Transverse colon (tissue), 3 donors: ENCODE results near the gene JAG1.

Source experiments
- CTCF ChIP-seq, 5 experiments: fragments of 200-600 bp in 3 of 5; fragments of 450-650 bp in 2 of 5; sonication (generic) in 3 of 5; IDR thresholded peaks; 1 replicate in 2 of 5; 2 replicates in 3 of 5; pipeline ENCODE4 v1.5.1; 2016 to 2017; ENCODE audit warnings: antibody characterized with exemption in 5 of 5, inconsistent platforms in 3 of 5, mild to moderate bottlenecking in 2 of 5, moderate library complexity in 1 of 5
- POLR2A ChIP-seq: fragments of 450-650 bp; IDR thresholded peaks from one replicate; pipeline ENCODE4 v1.6.1; 2016; ENCODE audit warnings: antibody characterized with exemption, mild to moderate bottlenecking, moderate library complexity

- TF ChIP-seq CTCF (IDR thresholded peaks at IDR 0.05) (no peak), POLR2A (no peak)
These were observed 16.3 kb downstream of the JAG1 start for GRCh38 chr20:10657453-10657852.
